NCI-H1694 treated with DMSO at 0.1 percent for 48 hours (cell line): ENCODE data around the gene CAMSAP1.

Source experiments
- DNase-seq: peaks from one replicate; lab custom pipeline; 2025; lab: John Stamatoyannopoulos, UW

The CAMSAP1 gene

GRCh38 chr9:135813671-135814290 is 93.6 kb downstream of the CAMSAP1 start:
- DNase-seq = no peak

- no peak for DNase-seq
These were observed 94.4 kb downstream of the CAMSAP1 start for GRCh38 chr9:135812961-135813360.

- DNase-seq = peak; percentile 93
These were observed 95.5 kb downstream of the CAMSAP1 start for GRCh38 chr9:135811801-135812200.

- DNase-seq = no peak
These were observed 96.4 kb downstream of the CAMSAP1 start for GRCh38 chr9:135810806-135811575.

GRCh38 chr9:135809166-135809565 is 98.2 kb downstream of the CAMSAP1 start:
- DNase-seq = no peak

- DNase-seq = no peak
These were observed 101.8 kb downstream of the CAMSAP1 start for GRCh38 chr9:135805422-135806022.

- DNase-seq = no peak
These were observed 102.5 kb downstream of the CAMSAP1 start for GRCh38 chr9:135804581-135805421.

GRCh38 chr9:135803441-135803840 is 103.9 kb downstream of the CAMSAP1 start:
- DNase-seq = no peak

GRCh38 chr9:135802876-135803419 is 104.4 kb downstream of the CAMSAP1 start:
- no peak for DNase-seq

GRCh38 chr9:135801070-135801469 is 106.3 kb downstream of the CAMSAP1 start:
- DNase-seq = peak; percentile 1

- DNase-seq = no peak
These were observed 108.1 kb downstream of the CAMSAP1 start for GRCh38 chr9:135799261-135799660.

GRCh38 chr9:135798263-135798585 is 109.1 kb downstream of the CAMSAP1 start:
- no peak for DNase-seq

GRCh38 chr9:135797507-135798262 is 109.7 kb downstream of the CAMSAP1 start:
- DNase-seq = peak; percentile 25

- no peak for DNase-seq
These were observed 110.4 kb downstream of the CAMSAP1 start for GRCh38 chr9:135796784-135797485.

- DNase-seq = no peak
These were observed 112.0 kb downstream of the CAMSAP1 start for GRCh38 chr9:135795391-135795790.

- no peak for DNase-seq
These were observed 112.9 kb downstream of the CAMSAP1 start for GRCh38 chr9:135794361-135794885.

- DNase-seq = no peak
These were observed 113.3 kb downstream of the CAMSAP1 start for GRCh38 chr9:135794057-135794335.

- DNase-seq = no peak
These were observed 113.9 kb downstream of the CAMSAP1 start for GRCh38 chr9:135793221-135794056.

- no peak for DNase-seq
These were observed 114.8 kb downstream of the CAMSAP1 start for GRCh38 chr9:135792268-135793128.
